Nephron (organoid): ENCODE results near the gene MPL.
A peak's percentile ranks its signal among the peaks of the same experiment; 100 is the strongest.

Source experiments
- H3K27ac Mint-ChIP-seq, 3 experiments: 2 replicates each; pipeline ENCODE4 v1.8.0; 2020; ENCODE audit warnings: mixed read lengths in 3 of 3, mild to moderate bottlenecking in 2 of 3, moderate library complexity in 1 of 3
- H3K27me3 Mint-ChIP-seq: 2 replicates; pipeline ENCODE4 v1.8.0; 2021; ENCODE audit warnings: low read depth, mild to moderate bottlenecking, moderate library complexity, mixed read lengths
- H3K36me3 Mint-ChIP-seq: 2 replicates; pipeline ENCODE4 v1.8.0; 2020; ENCODE audit warnings: low read depth, mixed read lengths
- H3K4me1 Mint-ChIP-seq: 2 replicates; pipeline ENCODE4 v1.8.0; 2020; ENCODE audit warnings: mixed read lengths
- H3K4me3 Mint-ChIP-seq, 3 experiments: 2 replicates each; pipeline ENCODE4 v1.8.0; 2020; ENCODE audit warnings: mild to moderate bottlenecking in 3 of 3, mixed read lengths in 3 of 3, moderate library complexity in 2 of 3
- H3K9me3 Mint-ChIP-seq: 2 replicates; pipeline ENCODE4 v1.8.0; 2020; ENCODE audit warnings: mixed read lengths
- CTCF ChIP-seq, 3 experiments: fragments of 200-600 bp; sonication (generic); IDR thresholded peaks; one replicate each; pipeline ENCODE4 v1.5.0; 2021; ENCODE audit warnings: antibody characterized with exemption in 3 of 3; ENCODE audit not compliant: unreplicated experiment in 3 of 3

The MPL gene

GRCh38 chr1:43345120-43345519 lies 7.5 kb downstream of the MPL start:
- Mint-ChIP-seq H3K27ac (no peak overlapping the region), H3K4me3 (no peak overlapping the region), H3K36me3 (no peaks in the 10 kb centered on the region), H3K9me3 (no peaks in the 10 kb centered on the region), H3K27me3 (peaks cover 24% of the 10 kb centered on the region), H3K4me1 (peaks cover 15% of the 10 kb centered on the region)
- no peak for TF ChIP-seq CTCF (IDR thresholded peaks at IDR 0.05; ENCODE audit: unreplicated experiment in 3 of 3)

GRCh38 chr1:43346636-43347035 lies 9.0 kb downstream of the MPL start:
- TF ChIP-seq CTCF (IDR thresholded peaks at IDR 0.05; ENCODE audit: unreplicated experiment in 3 of 3) = no peak
- Mint-ChIP-seq H3K4me3 (no peak overlapping the region), H3K4me1 (peaks cover 17% of the 10 kb centered on the region), H3K9me3 (no peaks in the 10 kb centered on the region), H3K27ac (no peak overlapping the region), H3K27me3 (peaks cover 24% of the 10 kb centered on the region), H3K36me3 (no peaks in the 10 kb centered on the region)

GRCh38 chr1:43348343-43348808 lies 10.8 kb downstream of the MPL start:
- H3K27ac Mint-ChIP-seq = peak overlapping the region; percentile 33 to 92 (median 81)
- H3K9me3 Mint-ChIP-seq = no peaks in the 10 kb centered on the region
- peaks cover 17% of the 10 kb centered on the region for H3K4me1 Mint-ChIP-seq
- TF ChIP-seq CTCF (IDR thresholded peaks at IDR 0.05; ENCODE audit: unreplicated experiment in 3 of 3) = no peak
- no peaks in the 10 kb centered on the region for H3K36me3 Mint-ChIP-seq
- H3K4me3 Mint-ChIP-seq = peak overlapping the region; percentile 73 to 76 (median 73)
- H3K27me3 Mint-ChIP-seq = peaks cover 30% of the 10 kb centered on the region

GRCh38 chr1:43348809-43349593 lies 11.4 kb downstream of the MPL start:
- peak overlapping the region; percentile 83 to 86 (median 83) for H3K4me3 Mint-ChIP-seq
- no peaks in the 10 kb centered on the region for H3K36me3 Mint-ChIP-seq
- H3K9me3 Mint-ChIP-seq = no peaks in the 10 kb centered on the region
- H3K4me1 Mint-ChIP-seq = peaks cover 17% of the 10 kb centered on the region
- peaks cover 30% of the 10 kb centered on the region for H3K27me3 Mint-ChIP-seq
- peak overlapping the region; percentile 92 to 98 (median 96) for H3K27ac Mint-ChIP-seq
- no peak for TF ChIP-seq CTCF (IDR thresholded peaks at IDR 0.05; ENCODE audit: unreplicated experiment in 3 of 3)

GRCh38 chr1:43349594-43350306 lies 12.1 kb downstream of the MPL start:
- H3K4me3 Mint-ChIP-seq = peak overlapping the region; percentile 83 to 86 (median 83)
- no peaks in the 10 kb centered on the region for H3K36me3 Mint-ChIP-seq
- no peaks in the 10 kb centered on the region for H3K9me3 Mint-ChIP-seq
- H3K27ac Mint-ChIP-seq = peak overlapping the region; percentile 92 to 98 (median 96)
- peaks cover 30% of the 10 kb centered on the region for H3K27me3 Mint-ChIP-seq
- TF ChIP-seq CTCF (IDR thresholded peaks at IDR 0.05; ENCODE audit: unreplicated experiment in 3 of 3) = no peak
- H3K4me1 Mint-ChIP-seq = peaks cover 17% of the 10 kb centered on the region
